Heart left ventricle (tissue), 13 donors: Measurements from ENCODE around the gene ITGAX.

Experiments
- CTCF ChIP-seq, 12 donors: fragments of 200-600 bp; sonication (generic) in 4 of 12; IDR thresholded peaks; one replicate each; pipeline versions ENCODE4 v1.5.0 to v1.8.0; 2018 to 2022; ENCODE audit warnings: antibody characterized with exemption in 12 of 12, mild to moderate bottlenecking in 5 of 12
- POLR2A ChIP-seq, 2 donors: fragments of 450-650 bp; IDR thresholded peaks; one replicate each; pipeline ENCODE4 v1.6.1; 2017; ENCODE audit warnings: antibody characterized with exemption in 2 of 2, mild to moderate bottlenecking in 2 of 2, moderate library complexity in 2 of 2
- donor health status: ischemic (EF 13 %, LVEDD 7.1; RV severe dilation, severe dysfunction).
- donor health status: DM: no; HTN: yes; CAD: no.
- donor health status: DM: no; HTN: no; CAD: no.
- donor health status: ischemic (EF 25% LVEDD 6.9; RV normal size, moderate dysfunction).
- donor health status: ischemic (EF 25% LVEDD 5.7; RV mildly dilated, moderate dysfunction).
- donor health status: ischemic (EF 35%, LVEDD 5.7; RV mildly dilated, moderate dysfunction).
- donor health status: nonischemic (EF 11% LVEDD 7.7; RV severe dilation, severe dysfunction).
- donor health status: DM: yes; HTN: yes; CAD: no.
- donor health status: PGD.
- donor health status: ischemic (EF 29% LVEDD 5.4; RV normal size, mild dysfunction).
- donor health status: nonischemic (EF 23%, LVEDD 6.1; RV moderate dilation, normal function).

- TF ChIP-seq CTCF (IDR thresholded peaks at IDR 0.05) (no peak), POLR2A (IDR thresholded peaks at IDR 0.05) (no peak)
These were observed 6.5 kb downstream of the ITGAX start for GRCh38 chr16:31361201-31362110.
